Islet of Langerhans (tissue), 1 donor: ENCODE data around the gene BCAR1.
"Not testable (repeated sequence)": the region's sequence is repeated elsewhere in the genome, so short reads cannot be mapped to it uniquely, and the experiment has no call there.

Experiments used
- FAIRE-seq: peaks from one replicate; lab custom pipeline; 2011; peaks lifted over from hg19 to GRCh38; lab: Jason Lieb, UNC

Gene BCAR1

GRCh38 chr16:75222271-75222783, 29.1 kb downstream of the BCAR1 start:
- no peak for FAIRE-seq

- no peak for FAIRE-seq
These were observed 31.6 kb downstream of the BCAR1 start for GRCh38 chr16:75219838-75220237.

GRCh38 chr16:75219088-75219487, 32.3 kb downstream of the BCAR1 start:
- no peak for FAIRE-seq

GRCh38 chr16:75218256-75219076, 33.0 kb downstream of the BCAR1 start, which contains the start of gene CTRB1:
Gene CTRB1, plus strand, starts transcription at chr16:75218988. Its CDS starts 20 bp downstream, at chr16:75219008.
- FAIRE-seq: no peak

- no peak for FAIRE-seq
These were observed 34.0 kb downstream of the BCAR1 start for GRCh38 chr16:75217389-75217851.

GRCh38 chr16:75216576-75216975, 34.8 kb downstream of the BCAR1 start:
- FAIRE-seq: no peak

- FAIRE-seq: no peak
These were observed 35.3 kb downstream of the BCAR1 start for GRCh38 chr16:75216127-75216526.

- not testable (repeated sequence) for FAIRE-seq
These were observed 40.1 kb downstream of the BCAR1 start for GRCh38 chr16:75211286-75211685.

- FAIRE-seq: no peak
These were observed 41.5 kb downstream of the BCAR1 start for GRCh38 chr16:75209944-75210343.

GRCh38 chr16:75209514-75209913, 41.9 kb downstream of the BCAR1 start:
- FAIRE-seq: not testable (repeated sequence)

GRCh38 chr16:75208861-75209505, 42.4 kb downstream of the BCAR1 start:
- FAIRE-seq: no peak

GRCh38 chr16:75208242-75208825, 43.1 kb downstream of the BCAR1 start:
- no peak for FAIRE-seq

- FAIRE-seq: no peak
These were observed 43.6 kb downstream of the BCAR1 start for GRCh38 chr16:75207831-75208230.

GRCh38 chr16:75206749-75207451, 44.5 kb downstream of the BCAR1 start, which contains the start of gene CTRB2:
Gene CTRB2, minus strand, starts transcription at chr16:75207161. Its CDS starts 20 bp downstream, at chr16:75207141.
- no peak for FAIRE-seq

GRCh38 chr16:75205961-75206748, 45.3 kb downstream of the BCAR1 start:
- FAIRE-seq: not testable (repeated sequence)

- FAIRE-seq: not testable (repeated sequence)
These were observed 46.0 kb downstream of the BCAR1 start for GRCh38 chr16:75205438-75205837.

GRCh38 chr16:75204905-75205304, 46.5 kb downstream of the BCAR1 start:
- FAIRE-seq: not testable (repeated sequence)

- FAIRE-seq: no peak
These were observed 47.0 kb downstream of the BCAR1 start for GRCh38 chr16:75204410-75204758.

- FAIRE-seq: no peak
These were observed 47.6 kb downstream of the BCAR1 start for GRCh38 chr16:75203667-75204409.

GRCh38 chr16:75203096-75203495, 48.3 kb downstream of the BCAR1 start:
- no peak for FAIRE-seq
